GM12878 (cell line): Measurements from ENCODE around the gene FKTN. TPM values are rescaled to one million over a fixed set of nuclear protein-coding genes. Genes with fewer than 3 reads are reported as not detected.

Experiments
- ATF3 ChIP-seq: IDR thresholded peaks from 2 replicates; pipeline ENCODE4 v1.6.1; 2011; ENCODE audit warnings: low read depth, mild to moderate bottlenecking, low read length, moderate library complexity, borderline replicate concordance; ENCODE audit errors: extremely low read depth
- BCLAF1 ChIP-seq: fragments of 450-650 bp; IDR thresholded peaks from 2 replicates; pipeline ENCODE4 v1.6.1; 2017; ENCODE audit warnings: antibody characterized with exemption, mild to moderate bottlenecking, moderate library complexity
- BMI1 ChIP-seq: fragments of 450-650 bp; IDR thresholded peaks from 2 replicates; pipeline ENCODE4 v1.6.1; 2016; ENCODE audit warnings: mild to moderate bottlenecking, moderate library complexity, borderline replicate concordance
- CHD4 ChIP-seq: fragments of 200-600 bp; sonication (generic); IDR thresholded peaks from 2 replicates; pipeline ENCODE4 v1.6.1; 2016; ENCODE audit warnings: mild to moderate bottlenecking
- CREB1 ChIP-seq: IDR thresholded peaks from 2 replicates; pipeline ENCODE4 v1.6.1; 2012; ENCODE audit warnings: low read depth, mild to moderate bottlenecking, inconsistent platforms
- E4F1 ChIP-seq: fragments of 450-650 bp; IDR thresholded peaks from 2 replicates; pipeline ENCODE4 v1.6.1; 2018; ENCODE audit warnings: borderline replicate concordance, mild to moderate bottlenecking; ENCODE audit not compliant: partially characterized antibody
- GABPA ChIP-seq: IDR thresholded peaks from 2 replicates; pipeline ENCODE4 v1.6.1; 2014; ENCODE audit warnings: antibody characterized with exemption, low read depth, mild to moderate bottlenecking, inconsistent platforms
- HCFC1 ChIP-seq: fragments of 150-350 bp; IDR thresholded peaks from 2 replicates; pipeline ENCODE4 v1.6.1; 2014; ENCODE audit warnings: low read length
- IKZF1 ChIP-seq: fragments of 450-650 bp; conservative IDR thresholded peaks from 2 replicates; pipeline ENCODE4 v1.6.1; 2017; ENCODE audit warnings: antibody characterized with exemption, mild to moderate bottlenecking
- IRF4 ChIP-seq: IDR thresholded peaks from 2 replicates; pipeline ENCODE4 v1.6.1; 2011; ENCODE audit warnings: low read depth, low read length
- IRF5 ChIP-seq: fragments of 450-650 bp; IDR thresholded peaks from 2 replicates; pipeline ENCODE4 v1.6.1; 2017; ENCODE audit warnings: borderline replicate concordance
- KLF5 ChIP-seq: fragments of 450-650 bp; IDR thresholded peaks from 2 replicates; pipeline ENCODE4 v1.6.1; 2014; ENCODE audit warnings: mild to moderate bottlenecking; ENCODE audit not compliant: partially characterized antibody
- MXI1 ChIP-seq: fragments of 150-350 bp; IDR thresholded peaks from 2 replicates; pipeline ENCODE4 v1.6.1; 2011; ENCODE audit warnings: low read depth, mild to moderate bottlenecking, inconsistent platforms, low read length, improper control_type of control experiment
- MYB ChIP-seq: fragments of 150-350 bp; IDR thresholded peaks from 2 replicates; pipeline ENCODE4 v1.6.1; 2014; ENCODE audit warnings: mild to moderate bottlenecking, low read depth, low read length, borderline replicate concordance
- NKRF ChIP-seq: fragments of 450-650 bp; conservative IDR thresholded peaks from 2 replicates; pipeline ENCODE4 v1.6.1; 2017; ENCODE audit warnings: mild to moderate bottlenecking, moderate library complexity
- PAX5 ChIP-seq: IDR thresholded peaks from 2 replicates; pipeline ENCODE4 v1.6.1; 2011; ENCODE audit warnings: low read depth, low read length, borderline replicate concordance
- POLR2AphosphoS5 ChIP-seq: IDR thresholded peaks from 2 replicates; pipeline ENCODE4 v1.6.1; 2011; ENCODE audit warnings: mild to moderate bottlenecking, low read length, inconsistent platforms
- SRF ChIP-seq, 2 experiments: IDR thresholded peaks; 2 replicates each; pipeline ENCODE4 v1.6.1; 2011; ENCODE audit warnings: low read depth in 2 of 2, low read length in 2 of 2, mild to moderate bottlenecking in 1 of 2, moderate library complexity in 1 of 2
- TAF1 ChIP-seq: IDR thresholded peaks from 2 replicates; pipeline ENCODE4 v1.6.1; 2011; ENCODE audit warnings: mild to moderate bottlenecking, low read depth, low read length, borderline replicate concordance
- ZNF274 ChIP-seq: IDR thresholded peaks from one replicate; pipeline ENCODE4 v1.8.0; 2011; ENCODE audit not compliant: insufficient read length, insufficient read depth
- polyA plus RNA-seq, 11 experiments: library from polyadenylated mRNA; depleted of rRNA in 4 of 11; unstranded in 6 of 11; stranded (reverse) in 5 of 11; fragments of >200 nt; fragmentation: Nextera tagmentation in 4 of 11; fragmentation: Illumina TruSeq in 1 of 11; extraction: Ambion mirVana in 4 of 11; extraction: Trizol in 1 of 11; gene quantifications; 1 replicate in 1 of 11; 2 replicates in 10 of 11; pipeline versions ENCODE4 v1.2.1 to v1.2.3, GENCODE V29; 2011 to 2016; ENCODE audit warnings: inconsistent platforms in 2 of 11, missing spikeins in 2 of 11, low read depth in 1 of 11
- total RNA-seq, 4 experiments: library from RNA; depleted of rRNA in 3 of 4; stranded (reverse); fragments of >200 nt in 3 of 4; fragmentation: Illumina TruSeq in 1 of 4; extraction: Trizol in 1 of 4; gene quantifications; 2 replicates each; pipeline versions ENCODE4 v1.2.1 to v1.2.3, GENCODE V29; 2013 to 2021

The FKTN gene
- total and polyA plus RNA-seq, 10 of the 15 experiments (the other 5 are each of a cell fraction or from before 2014, with no cell fraction given), result 3.6 to 15.9 (median 10.6) TPM

GRCh38 chr9:105557804-105558610, at the start of gene FKTN (continued):
- no peak for TF ChIP-seq ZNF274
- peak; percentile 95 for TF ChIP-seq POLR2AphosphoS5
- TF ChIP-seq IRF5, result no peak
- no peak for TF ChIP-seq IRF4
- TF ChIP-seq SRF (IDR thresholded peaks at IDR 0.05; ENCODE audit: low read depth in 2 of 2, low read length in 2 of 2), result no peak
- TF ChIP-seq MXI1, result peak; percentile 42
- TF ChIP-seq ATF3, result peak; percentile 94; the same call in 1 of the 2 replicates
- TF ChIP-seq E4F1, result peak; percentile 99
- TF ChIP-seq NKRF, result peak; percentile 28; the same call in 1 of the 2 replicates
- no peak for TF ChIP-seq PAX5
- TF ChIP-seq GABPA, result no peak
- peak; percentile 84 for TF ChIP-seq IKZF1
- no peak for TF ChIP-seq BCLAF1
- peak; percentile 53; the same call in 1 of the 2 replicates for TF ChIP-seq CREB1
- TF ChIP-seq BMI1, result no peak
- no peak for TF ChIP-seq KLF5
- TF ChIP-seq TAF1, result peak; percentile 81
- TF ChIP-seq HCFC1, result peak; percentile 53
- no peak for TF ChIP-seq MYB
- TF ChIP-seq CHD4, result no peak
